Measurements from ENCODE around the gene MTTP. TPM values are rescaled to one million over a fixed set of nuclear protein-coding genes. Genes with fewer than 3 reads are reported as not detected.
"Not testable (repeated sequence)": the region's sequence is repeated elsewhere in the genome, so short reads cannot be mapped to it uniquely, and the experiment has no call there.

MTTP gene
- polyA plus RNA-seq, 1 donor (not counting 4 experiments of a cell fraction or from before 2014, with no cell fraction given) = 0.05 TPM

GRCh38 chr4:99529956-99530355 is 44.7 kb upstream of the MTTP start:
- Histone ChIP-seq H2AFZ (ENCODE audit: control insufficient read depth, low read length) (no peak overlapping the region), H3K4me1 (ENCODE audit: control insufficient read depth, extremely low read depth, insufficient read depth, low read length) (no peaks in the 10 kb centered on the region), H4K20me1 (ENCODE audit: control insufficient read depth, extremely low read depth, insufficient read depth, low read length) (no peaks in the 10 kb centered on the region), H3K9ac (ENCODE audit: control insufficient read depth, extremely low read depth, insufficient read depth, low read length) (no peak overlapping the region), H3K4me3 (ENCODE audit: control insufficient read depth in 2 of 3, extremely low read depth in 1 of 3, insufficient read depth in 2 of 3, low read depth in 1 of 3, low read length in 3 of 3) (no peak overlapping the region), H3K36me3 (ENCODE audit: control insufficient read depth in 2 of 2, extremely low read depth in 1 of 2, insufficient read depth in 2 of 2, low read length in 2 of 2) (no peaks in the 10 kb centered on the region), H3K27ac (ENCODE audit: control insufficient read depth, insufficient read depth, low read length) (no peak overlapping the region), H3K79me2 (ENCODE audit: control insufficient read depth, insufficient read depth, low read length) (no peaks in the 10 kb centered on the region), H3K9me1 (ENCODE audit: control insufficient read depth, extremely low read depth, insufficient read depth, low read length) (no peaks in the 10 kb centered on the region), H3K4me2 (ENCODE audit: control insufficient read depth, extremely low read depth, insufficient read depth, low read depth, low read length) (no peak overlapping the region), H3K9me3 (ENCODE audit: control insufficient read depth, low read depth, low read length) (no peaks in the 10 kb centered on the region), H3K27me3 (ENCODE audit: control insufficient read depth, extremely low read depth, insufficient read depth, low read length) (no peaks in the 10 kb centered on the region)
- TF ChIP-seq EZH2 (IDR thresholded peaks at IDR 0.05; ENCODE audit: low read length) (no peak), CTCF (optimal IDR thresholded peaks at IDR 0.05 in 1 of 3, IDR thresholded peaks at IDR 0.05 in 1 of 3, conservative IDR thresholded peaks at IDR 0.05 in 1 of 3; ENCODE audit: extremely low read depth in 1 of 3, insufficient read depth in 2 of 3, low read length in 3 of 3) (no peak)
- DNase-seq (ENCODE audit: low read depth, low spot score) = no peak
- dilution Hi-C loops (cut with MboI; ENCODE audit: extremely low pct_ligation_motif_present, low sequenced_read_pairs) = no loop called here
- FAIRE-seq = no peak

- H3K36me3 ChIP-seq (ENCODE audit: control insufficient read depth in 2 of 2, extremely low read depth in 1 of 2, insufficient read depth in 2 of 2, low read length in 2 of 2); H3K27ac ChIP-seq (ENCODE audit: control insufficient read depth, insufficient read depth, low read length); DNase-seq (ENCODE audit: low read depth, low spot score); H3K4me2 ChIP-seq (ENCODE audit: control insufficient read depth, extremely low read depth, insufficient read depth, low read depth, low read length); H3K79me2 ChIP-seq (ENCODE audit: control insufficient read depth, insufficient read depth, low read length); H3K4me1 ChIP-seq (ENCODE audit: control insufficient read depth, extremely low read depth, insufficient read depth, low read length); H4K20me1 ChIP-seq (ENCODE audit: control insufficient read depth, extremely low read depth, insufficient read depth, low read length); H3K27me3 ChIP-seq (ENCODE audit: control insufficient read depth, extremely low read depth, insufficient read depth, low read length); H2AFZ ChIP-seq (ENCODE audit: control insufficient read depth, low read length); H3K4me3 ChIP-seq (ENCODE audit: control insufficient read depth in 2 of 3, extremely low read depth in 1 of 3, insufficient read depth in 2 of 3, low read depth in 1 of 3, low read length in 3 of 3); dilution Hi-C loops (cut with MboI; ENCODE audit: extremely low pct_ligation_motif_present, low sequenced_read_pairs); H3K9me3 ChIP-seq (ENCODE audit: control insufficient read depth, low read depth, low read length); FAIRE-seq; H3K9me1 ChIP-seq (ENCODE audit: control insufficient read depth, extremely low read depth, insufficient read depth, low read length); H3K9ac ChIP-seq (ENCODE audit: control insufficient read depth, extremely low read depth, insufficient read depth, low read length): not testable (repeated sequence)
These were observed 39.9 kb upstream of the MTTP start for GRCh38 chr4:99534699-99535098.

- H3K27me3 ChIP-seq (ENCODE audit: control insufficient read depth, extremely low read depth, insufficient read depth, low read length) = no peaks in the 10 kb centered on the region
- TF ChIP-seq CTCF (optimal IDR thresholded peaks at IDR 0.05 in 1 of 3, IDR thresholded peaks at IDR 0.05 in 1 of 3, conservative IDR thresholded peaks at IDR 0.05 in 1 of 3; ENCODE audit: extremely low read depth in 1 of 3, insufficient read depth in 2 of 3, low read length in 3 of 3) (no peak), EZH2 (IDR thresholded peaks at IDR 0.05; ENCODE audit: low read length) (no peak)
- no peaks in the 10 kb centered on the region for H3K36me3 ChIP-seq (ENCODE audit: control insufficient read depth in 2 of 2, extremely low read depth in 1 of 2, insufficient read depth in 2 of 2, low read length in 2 of 2)
- no peak overlapping the region for H3K9ac ChIP-seq (ENCODE audit: control insufficient read depth, extremely low read depth, insufficient read depth, low read length)
- no peaks in the 10 kb centered on the region for H3K79me2 ChIP-seq (ENCODE audit: control insufficient read depth, insufficient read depth, low read length)
- dilution Hi-C loops (cut with MboI; ENCODE audit: extremely low pct_ligation_motif_present, low sequenced_read_pairs) = no loop called here
- no peaks in the 10 kb centered on the region for H4K20me1 ChIP-seq (ENCODE audit: control insufficient read depth, extremely low read depth, insufficient read depth, low read length)
- H3K4me2 ChIP-seq (ENCODE audit: control insufficient read depth, extremely low read depth, insufficient read depth, low read depth, low read length) = no peak overlapping the region
- FAIRE-seq = no peak
- H2AFZ ChIP-seq (ENCODE audit: control insufficient read depth, low read length) = no peak overlapping the region
- H3K9me1 ChIP-seq (ENCODE audit: control insufficient read depth, extremely low read depth, insufficient read depth, low read length) = no peaks in the 10 kb centered on the region
- no peak overlapping the region for H3K27ac ChIP-seq (ENCODE audit: control insufficient read depth, insufficient read depth, low read length)
- H3K4me3 ChIP-seq (ENCODE audit: control insufficient read depth in 2 of 3, extremely low read depth in 1 of 3, insufficient read depth in 2 of 3, low read depth in 1 of 3, low read length in 3 of 3) = no peak overlapping the region
- H3K9me3 ChIP-seq (ENCODE audit: control insufficient read depth, low read depth, low read length) = no peaks in the 10 kb centered on the region
- DNase-seq (ENCODE audit: low read depth, low spot score) = no peak
- H3K4me1 ChIP-seq (ENCODE audit: control insufficient read depth, extremely low read depth, insufficient read depth, low read length) = no peaks in the 10 kb centered on the region
These were observed 38.4 kb upstream of the MTTP start for GRCh38 chr4:99536271-99536670.

Data from keratinocyte (primary cell).